Nephron (organoid): ENCODE measurements around the gene ARID3C.

Experiments
- H3K27ac Mint-ChIP-seq, 3 experiments: 2 replicates each; pipeline ENCODE4 v1.8.0; 2020; ENCODE audit warnings: mixed read lengths in 3 of 3, mild to moderate bottlenecking in 2 of 3, moderate library complexity in 1 of 3
- H3K27me3 Mint-ChIP-seq: 2 replicates; pipeline ENCODE4 v1.8.0; 2021; ENCODE audit warnings: low read depth, mild to moderate bottlenecking, moderate library complexity, mixed read lengths
- H3K36me3 Mint-ChIP-seq: 2 replicates; pipeline ENCODE4 v1.8.0; 2020; ENCODE audit warnings: low read depth, mixed read lengths
- H3K4me1 Mint-ChIP-seq: 2 replicates; pipeline ENCODE4 v1.8.0; 2020; ENCODE audit warnings: mixed read lengths
- H3K4me3 Mint-ChIP-seq, 3 experiments: 2 replicates each; pipeline ENCODE4 v1.8.0; 2020; ENCODE audit warnings: mild to moderate bottlenecking in 3 of 3, mixed read lengths in 3 of 3, moderate library complexity in 2 of 3
- H3K9me3 Mint-ChIP-seq: 2 replicates; pipeline ENCODE4 v1.8.0; 2020; ENCODE audit warnings: mixed read lengths
- CTCF ChIP-seq, 3 experiments: fragments of 200-600 bp; sonication (generic); IDR thresholded peaks; one replicate each; pipeline ENCODE4 v1.5.0; 2021; ENCODE audit warnings: antibody characterized with exemption in 3 of 3; ENCODE audit not compliant: unreplicated experiment in 3 of 3

Gene ARID3C

DNA sequence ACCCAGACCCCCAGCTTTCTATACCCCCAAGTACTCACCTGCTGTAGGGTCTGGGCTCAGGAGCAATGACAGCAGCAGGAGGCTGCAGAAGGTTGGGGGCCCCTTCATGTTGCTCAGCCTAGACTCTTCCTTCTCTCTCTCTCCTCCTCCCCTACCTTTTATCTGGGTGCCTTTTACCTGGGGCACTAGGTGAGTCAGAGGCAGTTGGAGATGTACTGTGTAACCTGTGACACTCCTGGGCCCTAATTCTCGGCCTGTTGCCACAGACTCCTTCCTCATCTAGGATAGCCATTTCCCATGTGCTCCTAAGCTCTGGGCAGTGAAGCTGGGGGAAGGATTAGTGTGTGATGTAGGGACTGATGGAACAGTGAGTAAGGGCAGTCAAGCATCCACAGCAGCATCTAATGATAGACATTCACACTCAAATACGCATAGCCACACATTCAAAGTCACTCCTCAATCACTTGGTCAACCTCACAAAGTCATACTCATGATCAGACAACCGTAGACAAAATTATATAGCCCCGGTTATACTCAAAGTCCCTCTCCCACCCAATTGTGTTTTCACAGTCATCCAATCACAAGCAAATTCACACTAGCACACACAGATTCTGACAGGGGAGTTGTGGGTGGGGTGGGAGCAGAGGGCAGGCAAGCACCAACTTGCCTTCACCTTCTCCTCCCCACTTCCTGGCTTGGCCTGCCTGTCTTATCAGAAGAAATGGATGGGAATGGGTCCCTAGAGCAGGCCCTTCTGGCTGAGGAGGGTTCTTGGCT, 33.8 kb upstream of the ARID3C start, which contains the start of gene CCL27:
Gene CCL27, minus strand, starts transcription at position 132 of the 777 bp plus-strand sequence. Its CDS starts 24 bp downstream, at position 108.
- Mint-ChIP-seq H3K27me3 (no peaks in the 10 kb centered on the region), H3K36me3 (peaks cover 33% of the 10 kb centered on the region), H3K27ac (peak within 1 kb of the TSS; percentile 15 to 93 (median 54)), H3K4me3 (peak within 1 kb of the TSS; percentile 29 to 63 (median 59)), H3K4me1 (peaks cover 35% of the 10 kb centered on the region), H3K9me3 (no peaks in the 10 kb centered on the region)
- TF ChIP-seq CTCF (IDR thresholded peaks at IDR 0.05; ENCODE audit: unreplicated experiment in 3 of 3) = no peak

DNA sequence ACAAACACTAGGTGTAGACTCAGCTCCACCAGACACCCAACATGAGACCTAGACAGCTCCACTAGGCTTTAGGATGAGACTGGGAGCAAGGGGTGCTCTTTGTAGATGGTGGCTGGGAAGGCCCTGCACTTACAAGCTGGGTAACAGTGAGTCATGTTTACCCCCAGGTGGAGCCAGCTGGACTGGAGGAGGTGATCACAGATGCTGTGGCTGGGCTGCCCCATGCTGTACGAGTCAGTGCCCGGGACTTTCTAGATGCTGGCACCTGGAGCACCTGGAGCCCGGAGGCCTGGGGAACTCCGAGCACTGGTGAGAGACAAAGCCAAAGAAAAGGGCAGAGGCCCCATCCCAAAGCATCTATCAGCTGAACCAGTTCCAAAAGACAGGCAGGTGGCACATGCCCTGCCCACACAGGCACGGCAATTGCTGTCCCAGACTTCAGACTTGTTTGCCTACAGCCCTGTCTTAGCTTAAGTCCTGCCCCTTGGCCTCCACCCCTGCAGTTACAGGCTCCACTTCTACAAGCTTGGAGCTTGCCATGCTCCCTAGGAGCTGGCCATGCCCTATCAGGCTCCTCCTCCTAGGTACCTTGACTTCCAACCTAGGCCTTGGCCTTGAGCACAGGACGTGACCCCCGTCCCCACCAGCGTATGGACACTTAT, 30.9 kb upstream of the ARID3C start:
- Mint-ChIP-seq H3K4me3 (no peak overlapping the region), H3K9me3 (no peaks in the 10 kb centered on the region), H3K27ac (no peak overlapping the region), H3K36me3 (peaks cover 30% of the 10 kb centered on the region), H3K4me1 (peaks cover 43% of the 10 kb centered on the region), H3K27me3 (no peaks in the 10 kb centered on the region)
- TF ChIP-seq CTCF (IDR thresholded peaks at IDR 0.05; ENCODE audit: unreplicated experiment in 3 of 3) = no peak

- peak overlapping the region in 1 of 3 experiments; percentile 21 for H3K27ac Mint-ChIP-seq
- peaks cover 42% of the 10 kb centered on the region for H3K4me1 Mint-ChIP-seq
- H3K4me3 Mint-ChIP-seq = peak overlapping the region in 1 of 3 experiments; percentile 30
- no peak for TF ChIP-seq CTCF (IDR thresholded peaks at IDR 0.05; ENCODE audit: unreplicated experiment in 3 of 3)
- no peaks in the 10 kb centered on the region for H3K27me3 Mint-ChIP-seq
- H3K9me3 Mint-ChIP-seq = no peaks in the 10 kb centered on the region
- H3K36me3 Mint-ChIP-seq = peaks cover 27% of the 10 kb centered on the region
Observed at GRCh38 chr9:34658461-34658860, 29.6 kb upstream of the ARID3C start.

DNA sequence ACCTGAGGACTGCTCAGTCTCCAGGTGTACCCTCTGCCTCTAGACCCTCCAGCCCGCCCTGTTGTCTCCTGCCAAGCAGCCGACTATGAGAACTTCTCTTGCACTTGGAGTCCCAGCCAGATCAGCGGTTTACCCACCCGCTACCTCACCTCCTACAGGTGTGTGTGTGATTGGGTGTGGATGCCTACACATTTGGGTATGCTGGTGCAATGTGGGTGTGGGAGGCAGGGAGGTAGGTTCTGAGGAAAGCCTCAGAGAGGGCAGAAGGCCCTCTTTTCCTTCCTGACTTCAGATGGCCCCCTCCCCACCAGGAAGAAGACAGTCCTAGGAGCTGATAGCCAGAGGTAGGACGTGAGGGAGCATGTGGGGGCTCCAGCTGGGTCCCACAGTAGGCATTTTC, 28.1 kb upstream of the ARID3C start:
- Mint-ChIP-seq H3K27me3 (no peaks in the 10 kb centered on the region), H3K4me3 (no peak overlapping the region), H3K27ac (no peak overlapping the region), H3K36me3 (peaks cover 18% of the 10 kb centered on the region), H3K9me3 (no peaks in the 10 kb centered on the region), H3K4me1 (peaks cover 47% of the 10 kb centered on the region)
- no peak for TF ChIP-seq CTCF (IDR thresholded peaks at IDR 0.05; ENCODE audit: unreplicated experiment in 3 of 3)

GRCh38 chr9:34655394-34655793, 26.5 kb upstream of the ARID3C start:
- H3K36me3 Mint-ChIP-seq = peaks cover 11% of the 10 kb centered on the region
- H3K27me3 Mint-ChIP-seq = no peaks in the 10 kb centered on the region

More at GRCh38 chr9:34655394-34655793, 26.5 kb upstream of the ARID3C start:
- Mint-ChIP-seq H3K27ac (peak overlapping the region; percentile 72 to 99 (median 99)), H3K4me1 (peaks cover 63% of the 10 kb centered on the region), H3K9me3 (no peaks in the 10 kb centered on the region), H3K4me3 (peak overlapping the region; percentile 74 to 95 (median 89))
- TF ChIP-seq CTCF (IDR thresholded peaks at IDR 0.05; ENCODE audit: unreplicated experiment in 3 of 3) = no peak
